ENCODE measurements around the gene AAK1.
"Not testable (repeated sequence)": the region's sequence is repeated elsewhere in the genome, so short reads cannot be mapped to it uniquely, and the experiment has no call there.

AAK1 gene

GRCh38 chr2:69624611-69625010 is 18.9 kb downstream of the AAK1 start:
- no peak for DNase-seq (ENCODE audit: low spot score)

GRCh38 chr2:69624131-69624530 is 19.4 kb downstream of the AAK1 start:
- DNase-seq (ENCODE audit: low spot score), result no peak

DNA sequence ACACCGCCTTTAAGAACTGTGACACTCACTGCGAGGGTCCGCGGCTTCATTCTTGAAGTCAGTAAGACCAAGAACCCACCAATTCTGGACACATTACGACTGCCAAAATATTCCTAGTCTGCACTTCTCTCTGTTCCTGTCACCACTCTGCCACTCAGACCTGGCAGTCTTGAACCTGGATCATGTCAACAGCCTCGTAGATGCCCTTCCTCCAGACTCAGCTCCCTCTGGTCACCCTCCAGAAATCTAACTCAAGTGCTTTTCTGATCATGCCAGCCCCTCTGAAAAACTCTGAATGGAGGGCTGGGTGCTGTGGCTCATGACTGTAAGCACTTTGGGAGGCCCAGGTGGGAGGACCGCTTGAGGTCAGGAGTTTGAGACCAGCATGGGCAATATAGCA is 20.3 kb downstream of the AAK1 start:
- no peak for DNase-seq (ENCODE audit: low spot score)

GRCh38 chr2:69622805-69623204 is 20.7 kb downstream of the AAK1 start:
- DNase-seq (ENCODE audit: low spot score), result not testable (repeated sequence)

DNA sequence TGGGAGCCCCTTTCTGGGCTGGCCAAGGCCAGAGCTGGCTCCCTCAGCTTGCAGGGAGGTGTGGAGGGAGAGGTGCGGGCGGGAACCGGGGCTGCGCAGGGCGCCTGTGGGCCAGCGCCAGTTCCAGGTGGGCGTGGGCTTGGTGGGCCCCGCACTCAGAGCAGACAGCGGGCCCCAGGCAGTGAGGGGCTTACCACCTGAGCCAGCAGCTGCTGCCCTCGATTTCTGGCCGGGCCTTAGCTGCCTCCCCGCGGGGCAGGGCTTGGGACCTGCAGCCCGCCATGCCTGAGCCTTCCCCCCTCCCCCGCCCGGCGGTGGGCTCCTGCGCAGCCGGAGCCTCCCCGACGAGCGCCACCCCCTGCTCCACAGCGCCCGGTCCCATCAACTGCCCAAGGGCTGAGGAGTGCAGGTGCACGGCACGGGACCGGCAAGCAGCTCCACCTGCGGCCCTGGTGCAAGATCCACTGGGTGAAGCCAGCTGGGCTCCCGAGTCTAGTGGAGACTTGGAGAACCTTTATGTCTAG is 21.5 kb downstream of the AAK1 start:
- not testable (repeated sequence) for DNase-seq (ENCODE audit: low spot score)

DNA sequence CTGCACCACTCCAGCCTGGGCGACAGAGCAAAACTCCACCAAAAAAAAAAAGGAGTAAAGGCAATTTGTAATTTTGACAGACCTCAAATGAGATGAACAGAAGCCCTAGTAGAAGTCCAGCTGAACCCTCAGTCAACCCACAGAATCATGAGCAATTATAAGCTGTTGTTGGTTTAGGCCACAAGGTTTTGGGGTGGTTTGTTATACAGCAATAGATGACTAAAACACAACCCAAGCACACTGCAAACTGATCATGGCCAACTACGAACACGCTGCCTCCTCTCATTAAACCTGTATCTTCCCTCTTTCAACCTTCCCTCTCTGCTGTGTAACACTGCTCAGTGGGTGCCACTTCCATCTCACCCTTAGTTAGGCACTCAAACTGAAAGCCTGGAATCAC is 22.1 kb downstream of the AAK1 start:
- DNase-seq (ENCODE audit: low spot score), result no peak

GRCh38 chr2:69620870-69621269 is 22.7 kb downstream of the AAK1 start:
- DNase-seq (ENCODE audit: low spot score), result no peak

DNA sequence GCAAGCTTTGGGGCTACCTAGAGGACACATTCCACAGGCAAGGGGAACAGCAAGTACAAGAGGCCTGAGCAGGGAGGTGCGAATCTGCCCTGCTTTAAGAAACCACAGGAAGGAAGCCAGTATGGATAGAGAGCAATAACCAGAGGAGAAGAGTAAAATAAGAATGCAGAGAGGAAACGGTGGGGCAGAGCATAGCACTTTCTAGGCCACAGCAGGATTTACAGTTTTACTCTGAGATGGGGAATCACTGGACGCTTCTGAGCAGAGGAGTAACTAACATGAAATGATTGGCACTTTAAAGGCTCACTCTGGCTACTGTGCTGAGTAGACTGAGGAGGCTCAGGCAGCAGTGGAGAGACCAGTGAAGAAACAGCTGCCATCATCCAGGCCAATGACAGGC is 23.8 kb downstream of the AAK1 start:
- DNase-seq (ENCODE audit: low spot score), result no peak

DNA sequence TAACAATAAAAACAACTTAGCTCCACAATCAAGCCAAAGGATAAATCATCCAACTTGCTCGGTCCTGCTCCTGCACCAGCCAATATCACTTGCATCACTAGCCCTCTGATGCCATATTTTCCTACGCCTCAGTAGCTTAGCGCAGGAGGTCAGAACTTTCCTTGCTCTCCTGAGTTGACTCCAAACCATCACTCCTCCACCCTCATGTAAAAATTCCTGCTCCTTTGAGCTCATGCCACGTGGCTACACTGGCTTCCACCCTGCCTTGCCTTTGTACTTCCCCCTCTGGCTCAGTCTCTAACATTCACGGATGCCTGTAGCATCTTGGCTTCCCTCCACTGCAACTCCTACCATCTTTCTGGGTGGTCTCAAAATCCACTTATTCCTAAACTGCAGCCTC is 25.2 kb downstream of the AAK1 start:
- no peak for DNase-seq (ENCODE audit: low spot score)

DNA sequence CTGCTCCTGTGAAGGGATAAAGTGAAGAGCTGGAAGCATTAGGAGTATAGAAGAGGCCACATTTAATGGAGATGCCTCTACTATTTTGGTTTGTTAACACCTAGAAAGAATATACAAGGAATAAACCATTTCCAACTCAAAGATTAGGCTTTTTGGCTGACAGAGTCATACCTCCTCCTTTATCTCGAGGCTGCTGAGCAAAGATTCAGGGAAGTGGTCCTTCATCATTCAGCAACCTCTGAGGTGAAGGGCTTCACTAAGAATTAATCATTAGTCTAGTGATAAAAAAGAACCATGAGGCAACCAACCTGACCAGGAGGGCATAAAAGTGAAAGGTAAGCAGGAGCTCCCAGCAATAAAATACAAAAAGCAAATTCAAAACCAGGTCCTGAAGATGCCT is 25.8 kb downstream of the AAK1 start:
- DNase-seq (ENCODE audit: low spot score), result no peak

GRCh38 chr2:69616755-69617154 is 26.8 kb downstream of the AAK1 start:
- DNase-seq (ENCODE audit: low spot score), result no peak

GRCh38 chr2:69615969-69616368 is 27.6 kb downstream of the AAK1 start:
- DNase-seq (ENCODE audit: low spot score), result no peak

GRCh38 chr2:69615078-69615625 is 28.4 kb downstream of the AAK1 start:
- DNase-seq (ENCODE audit: low spot score), result no peak

- no peak for DNase-seq (ENCODE audit: low spot score)
These were observed 30.8 kb downstream of the AAK1 start for GRCh38 chr2:69612707-69613106.

GRCh38 chr2:69612200-69612599 is 31.3 kb downstream of the AAK1 start:
- no peak for DNase-seq (ENCODE audit: low spot score)

GRCh38 chr2:69608109-69608508 is 35.4 kb downstream of the AAK1 start:
- DNase-seq (ENCODE audit: low spot score), result no peak

- not testable (repeated sequence) for DNase-seq (ENCODE audit: low spot score)
These were observed 36.8 kb downstream of the AAK1 start for GRCh38 chr2:69606771-69607170.

- no peak for DNase-seq (ENCODE audit: low spot score)
These were observed 38.3 kb downstream of the AAK1 start for GRCh38 chr2:69605284-69605683.

DNA sequence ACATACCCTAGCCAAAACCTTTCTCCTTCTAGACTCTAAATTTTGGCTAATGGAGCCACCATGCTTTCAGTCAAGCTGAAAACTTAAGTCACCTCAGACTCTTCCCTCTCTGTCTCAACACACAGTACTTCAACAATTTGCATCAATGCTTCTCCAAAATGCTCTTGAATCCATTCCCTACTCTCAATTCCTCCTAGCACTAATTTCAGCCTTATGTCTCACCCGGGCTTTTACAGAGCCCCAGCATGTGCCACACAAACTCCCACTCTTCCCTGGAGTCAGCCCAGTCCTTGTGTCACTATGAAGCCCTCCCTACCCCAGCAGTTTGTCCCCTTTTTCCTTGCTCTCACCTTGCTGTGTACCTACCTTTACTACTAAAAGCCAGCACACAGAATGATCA is 38.7 kb downstream of the AAK1 start:
- DNase-seq (ENCODE audit: low spot score), result no peak

GRCh38 chr2:69604026-69604678 is 39.4 kb downstream of the AAK1 start:
- DNase-seq (ENCODE audit: low spot score), result no peak

DNA sequence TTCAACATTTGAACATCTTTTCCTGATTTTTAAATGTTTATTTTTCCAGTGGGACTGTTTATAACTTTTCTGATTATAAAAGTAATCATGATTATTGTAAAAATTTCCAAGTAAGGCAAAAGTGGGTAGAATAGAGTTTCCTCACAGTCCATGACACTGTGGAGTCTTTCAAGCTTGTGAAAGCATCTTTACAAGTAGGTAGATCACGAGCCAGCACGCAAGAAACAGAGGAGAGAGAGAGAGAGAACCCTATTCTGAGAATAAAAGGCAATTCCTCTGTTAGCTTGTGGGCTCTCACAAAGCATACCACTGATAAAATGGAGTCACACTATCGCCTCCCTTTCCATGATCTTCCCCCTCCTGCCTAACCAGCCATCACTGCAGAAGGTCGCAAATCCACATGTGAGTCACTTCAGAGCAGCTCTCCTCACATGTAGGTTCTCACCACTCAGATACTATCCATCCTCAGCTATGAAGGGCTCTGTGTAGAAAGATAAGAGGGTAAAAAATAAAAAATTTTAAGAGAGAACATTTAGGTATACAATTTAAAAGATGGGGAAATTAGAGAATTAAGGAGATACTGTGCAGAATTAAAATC is 40.3 kb downstream of the AAK1 start:
- DNase-seq (ENCODE audit: low spot score), result no peak

DNA sequence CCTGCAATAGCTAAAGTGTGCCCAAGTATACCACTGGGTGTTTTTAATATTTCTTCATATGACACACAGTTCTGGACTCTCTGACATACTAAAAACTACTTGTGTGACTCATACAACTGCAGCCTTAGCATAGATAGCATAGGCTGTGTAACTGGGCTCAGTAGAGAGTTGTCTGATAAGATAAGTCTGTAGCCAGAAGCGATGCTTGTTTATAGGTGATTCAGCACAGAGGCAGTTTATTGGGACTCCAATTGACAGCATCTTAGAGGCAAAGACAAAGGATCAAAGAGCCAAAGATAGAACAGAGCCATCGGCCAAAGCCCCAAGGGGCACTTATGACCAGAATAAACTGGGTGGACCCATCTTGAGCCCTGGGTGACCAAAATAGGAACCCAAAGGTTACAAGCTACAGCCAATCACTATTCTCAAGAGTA is 42.3 kb downstream of the AAK1 start:
- no peak for DNase-seq (ENCODE audit: low spot score)

DNA sequence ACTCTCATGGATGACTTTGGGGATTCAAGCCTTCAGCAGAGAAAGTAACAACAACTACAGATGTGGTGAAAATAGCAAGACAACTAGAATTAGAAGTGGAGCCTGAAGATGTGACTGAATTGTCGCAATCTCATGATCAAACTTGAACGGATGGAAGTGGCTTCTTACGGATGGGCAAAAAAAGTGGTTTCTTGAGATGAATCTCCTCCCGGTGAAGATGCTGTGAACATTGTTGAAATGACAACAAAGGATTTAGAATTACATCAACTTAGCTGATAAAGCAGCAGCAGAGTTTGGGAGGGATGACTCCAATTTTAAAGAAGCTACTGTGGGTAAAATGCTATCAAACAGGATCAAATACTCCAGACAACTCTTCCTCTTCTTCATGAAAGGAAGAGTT is 43.1 kb downstream of the AAK1 start:
- DNase-seq (ENCODE audit: low spot score), result no peak

Data from HuH-7 (cell line).